NCI-H1436 treated with DMSO at 0.1 percent for 48 hours (cell line): ENCODE measurements around the gene CCDC196.
A peak's percentile ranks its signal among the peaks of the same experiment; 100 is the strongest.
"Not testable (repeated sequence)": the region's sequence is repeated elsewhere in the genome, so short reads cannot be mapped to it uniquely, and the experiment has no call there.

Source experiments
- DNase-seq: peaks from one replicate; lab custom pipeline; 2025; lab: John Stamatoyannopoulos, UW

Gene CCDC196

DNA sequence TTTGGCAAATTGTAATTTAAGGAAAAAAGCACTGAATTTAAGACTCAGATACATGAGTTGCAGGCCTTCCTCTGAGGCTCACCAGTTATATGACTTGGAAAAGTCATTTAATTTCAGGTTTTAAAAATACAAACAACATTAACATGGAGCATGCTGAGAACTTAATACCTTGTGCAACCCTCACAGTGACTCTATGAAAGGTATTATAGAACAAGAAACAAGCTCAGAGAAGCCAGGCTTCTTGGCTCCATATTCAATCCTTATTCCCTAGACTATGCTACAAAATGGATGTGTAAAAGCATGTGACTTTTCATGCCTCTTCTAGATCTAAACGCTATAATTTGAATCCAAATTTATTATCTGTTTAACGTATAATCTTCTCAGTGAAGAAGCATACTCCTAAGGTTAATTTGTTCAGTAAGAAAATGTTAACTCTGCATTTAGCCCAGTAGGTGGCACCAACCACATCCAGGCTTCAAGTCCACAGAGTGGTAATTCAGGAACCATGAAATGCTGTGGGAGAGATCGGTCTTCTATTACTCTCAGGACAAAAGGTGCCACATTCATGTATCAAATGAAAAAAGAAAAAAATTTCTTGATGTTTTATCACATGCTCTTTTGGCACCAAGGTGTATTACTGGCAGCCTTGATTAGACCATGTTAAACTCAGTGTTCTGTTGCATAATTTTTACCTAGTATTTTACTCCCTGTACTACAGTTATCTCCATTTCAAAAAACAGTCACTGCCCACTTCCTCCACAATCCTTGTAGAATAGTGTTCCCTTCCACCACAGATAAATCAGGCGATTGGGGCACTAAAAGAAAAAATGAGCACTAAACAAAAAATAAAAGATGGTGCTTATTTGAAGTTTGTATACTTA lies 9.3 kb downstream of the CCDC196 start:
- no peak for DNase-seq

GRCh38 chr14:66496188-66496807 lies 10.1 kb downstream of the CCDC196 start:
- DNase-seq, result no peak

GRCh38 chr14:66496911-66497310 lies 10.7 kb downstream of the CCDC196 start:
- no peak for DNase-seq

GRCh38 chr14:66498311-66498710 lies 12.1 kb downstream of the CCDC196 start:
- no peak for DNase-seq

DNA sequence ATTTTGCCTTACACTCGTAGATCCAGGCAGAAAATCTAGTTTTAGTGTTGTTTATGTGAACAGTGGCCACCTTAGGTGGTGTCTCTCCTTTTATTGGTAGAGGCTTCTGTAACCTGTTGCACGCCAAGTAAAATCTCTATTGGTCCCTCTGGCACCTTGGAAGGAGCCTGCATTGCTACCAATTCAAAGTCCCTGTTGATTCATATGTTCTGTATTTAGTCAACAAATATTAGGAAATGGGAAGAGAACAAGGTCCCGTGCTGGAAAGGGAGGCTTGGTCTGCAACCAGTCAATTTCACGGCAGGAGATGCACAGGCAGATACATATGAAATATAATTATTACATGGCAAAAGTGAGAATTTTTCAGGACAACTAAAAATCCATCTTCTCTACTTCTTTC lies 15.4 kb downstream of the CCDC196 start:
- no peak for DNase-seq

- not testable (repeated sequence) for DNase-seq
Measured at GRCh38 chr14:66502836-66503235, 16.7 kb downstream of the CCDC196 start.

GRCh38 chr14:66503532-66503931 lies 17.4 kb downstream of the CCDC196 start:
- no peak for DNase-seq

- DNase-seq, result no peak
Measured at GRCh38 chr14:66507181-66507721, 21.1 kb downstream of the CCDC196 start.

DNA sequence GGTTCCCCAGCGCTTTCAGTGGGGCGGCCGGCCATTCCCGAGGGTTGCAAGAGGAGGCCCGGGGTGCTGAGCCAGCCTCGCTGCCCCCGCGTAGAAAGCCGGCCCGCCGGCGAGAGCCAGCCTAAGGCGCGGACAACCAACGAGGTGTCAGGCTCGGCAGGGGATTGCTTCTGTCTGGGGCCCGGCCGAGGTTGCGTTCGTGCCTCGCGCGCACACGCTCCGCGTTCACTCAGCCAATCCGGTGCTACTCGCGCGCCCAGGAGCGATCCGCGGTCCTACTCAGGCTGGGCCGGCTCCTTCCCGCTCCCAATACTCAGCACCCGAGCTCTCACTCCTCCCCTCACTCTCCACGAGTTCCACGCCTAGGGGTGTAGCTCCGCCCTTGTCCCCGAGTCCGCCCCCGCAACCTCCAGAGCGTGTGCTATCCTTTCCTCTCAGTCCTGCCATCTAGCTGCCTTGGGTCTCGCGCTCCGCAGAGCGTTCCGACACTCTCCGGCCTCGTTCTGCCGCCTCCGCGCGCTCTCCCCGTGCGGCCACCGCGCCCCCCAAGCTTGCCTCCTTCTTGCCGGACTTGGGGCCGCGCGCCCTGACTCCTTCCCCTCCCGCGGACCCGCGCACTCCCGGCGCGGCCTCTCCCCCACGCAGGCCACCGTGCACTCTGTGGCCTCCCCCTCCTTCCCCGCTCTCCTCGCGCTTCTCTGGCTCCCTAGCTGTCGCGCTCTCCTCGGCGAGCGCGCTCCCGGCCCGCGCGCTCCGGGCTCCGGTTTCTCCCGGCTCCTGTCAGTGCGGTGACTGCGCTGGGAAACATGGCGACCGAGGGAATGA lies 21.8 kb downstream of the CCDC196 start, which contains the start of gene GPHN:
Gene GPHN, plus strand, starts transcription at position 426 of the 825 bp plus-strand sequence.
- peak; percentile 88 for DNase-seq

- DNase-seq, result no peak
Measured at GRCh38 chr14:66508547-66508845, 22.3 kb downstream of the CCDC196 start.

DNA sequence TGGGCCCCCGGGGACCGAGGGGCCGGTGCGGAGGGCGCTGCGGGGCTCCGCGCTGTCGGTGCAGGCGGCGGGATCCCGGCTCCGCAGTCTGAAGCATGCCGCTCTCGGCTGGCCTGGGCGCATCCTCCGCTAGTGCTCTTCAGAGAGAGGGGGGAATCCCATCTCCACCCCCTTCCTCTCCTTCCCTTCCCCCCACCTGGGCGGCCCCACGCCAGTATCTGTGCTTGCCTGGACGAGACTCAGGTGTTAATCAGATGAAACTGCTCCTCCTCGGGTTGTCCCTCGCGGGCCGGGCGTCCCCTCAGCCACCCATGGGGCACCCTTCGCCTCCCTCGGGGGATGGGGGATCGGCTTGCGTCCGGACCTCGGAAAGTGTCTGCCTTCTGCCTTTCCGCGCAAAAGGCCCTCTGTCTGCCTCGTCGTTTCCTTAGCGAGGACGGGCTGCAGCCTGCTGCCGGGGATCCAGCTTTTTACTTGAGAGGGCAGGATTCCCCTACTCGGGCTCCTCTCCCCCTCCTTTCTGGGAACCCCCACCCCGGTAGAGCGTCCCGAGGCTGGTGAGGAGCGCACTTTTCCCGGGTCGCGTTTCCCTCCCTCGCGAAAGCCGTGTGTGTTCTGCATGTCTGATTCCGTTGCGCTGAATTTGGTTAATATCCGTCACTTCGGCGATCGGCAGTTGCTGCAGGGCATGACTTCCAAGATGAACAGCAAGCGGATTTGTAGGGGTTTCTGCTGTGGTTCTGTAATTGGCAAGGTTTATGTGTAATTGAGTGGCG lies 22.9 kb downstream of the CCDC196 start:
- DNase-seq, result no peak

GRCh38 chr14:66509874-66510273 lies 23.7 kb downstream of the CCDC196 start:
- no peak for DNase-seq

DNA sequence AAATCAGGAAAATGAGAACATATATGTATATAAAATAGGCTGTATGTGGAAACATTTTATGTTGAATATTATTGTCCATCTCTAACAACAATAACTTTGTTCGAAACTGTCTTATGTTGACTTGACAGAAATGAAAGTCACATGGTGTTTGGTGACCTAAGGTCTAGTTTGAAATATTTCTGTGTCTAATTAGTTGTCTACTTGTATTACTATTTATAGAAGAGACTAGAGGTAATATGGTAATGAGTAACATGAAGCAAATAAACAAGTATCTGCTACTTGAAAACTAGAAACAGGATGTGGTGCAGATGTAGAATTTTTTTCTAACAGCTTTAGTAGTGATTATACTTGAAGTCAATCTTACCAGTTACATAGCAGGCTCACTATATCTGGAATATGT lies 25.7 kb downstream of the CCDC196 start:
- no peak for DNase-seq

GRCh38 chr14:66514213-66514612 lies 28.0 kb downstream of the CCDC196 start:
- DNase-seq, result no peak

- no peak for DNase-seq
Measured at GRCh38 chr14:66530526-66530925, 44.4 kb downstream of the CCDC196 start.

DNA sequence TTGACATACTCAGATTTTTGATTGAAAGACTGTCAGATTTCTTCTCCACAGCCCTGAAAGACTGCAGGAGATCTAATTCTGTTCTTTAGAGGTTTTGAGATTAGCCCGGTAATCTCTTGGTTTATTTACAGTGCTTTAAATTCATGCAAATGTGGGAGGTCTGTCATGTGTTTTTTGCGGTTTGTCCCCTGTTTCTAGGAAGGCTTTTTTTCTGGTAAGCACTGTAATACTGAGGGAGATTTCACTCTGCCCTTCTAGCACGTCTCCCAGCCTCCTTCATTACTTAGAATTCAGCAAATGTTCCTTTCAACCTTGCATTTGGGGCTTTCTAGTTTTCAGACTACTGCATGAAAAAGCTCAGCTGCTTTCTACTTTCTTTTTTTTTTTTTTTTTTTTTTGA lies 52.9 kb downstream of the CCDC196 start:
- DNase-seq, result no peak

DNA sequence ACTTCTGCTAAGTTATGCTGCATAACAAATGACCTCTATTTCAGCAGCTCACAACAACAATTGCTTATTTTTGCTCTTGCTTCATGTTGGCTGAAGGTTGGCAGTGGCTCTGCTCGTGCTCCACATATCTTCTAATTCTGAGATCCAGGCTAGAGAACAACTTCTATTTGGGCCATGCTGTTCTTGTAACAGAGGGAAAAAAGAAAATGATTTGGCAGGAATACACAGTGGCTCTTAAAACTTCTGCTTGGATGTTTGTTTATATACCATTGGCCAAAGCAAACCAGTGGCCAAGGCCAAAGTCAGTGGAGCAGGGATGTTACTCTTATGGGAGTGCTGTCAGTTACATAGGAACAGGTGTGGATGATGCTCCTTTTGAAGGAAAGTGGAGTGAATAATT lies 53.9 kb downstream of the CCDC196 start:
- no peak for DNase-seq

GRCh38 chr14:66541627-66542026 lies 55.5 kb downstream of the CCDC196 start:
- DNase-seq, result no peak

GRCh38 chr14:66543996-66544395 lies 57.8 kb downstream of the CCDC196 start:
- DNase-seq, result no peak

- not testable (repeated sequence) for DNase-seq
Measured at GRCh38 chr14:66545191-66545590, 59.0 kb downstream of the CCDC196 start.

GRCh38 chr14:66545751-66546150 lies 59.6 kb downstream of the CCDC196 start:
- DNase-seq, result not testable (repeated sequence)
